Bronchial epithelial cell (primary cell): ENCODE data around the gene BCL7B. TPM values are rescaled to one million over a fixed set of nuclear protein-coding genes. Genes with fewer than 3 reads are reported as not detected.
"Not testable (repeated sequence)": the region's sequence is repeated elsewhere in the genome, so short reads cannot be mapped to it uniquely, and the experiment has no call there.

ENCODE experiments used
- DNase-seq: peaks from one replicate; pipeline ENCODE4 v3.0.0-alpha.2; 2010; ENCODE audit warnings: low read depth
- FAIRE-seq: peaks from 2 replicates; lab custom pipeline; 2011; peaks lifted over from hg19 to GRCh38; lab: Jason Lieb, UNC
- H3K27me3 ChIP-seq: 2 replicates; pipeline ENCODE4 v1.5.1; 2011; ENCODE audit warnings: low read length; ENCODE audit not compliant: control insufficient read depth, insufficient read depth
- H3K36me3 ChIP-seq: 2 replicates; pipeline ENCODE4 v1.5.1; 2011; ENCODE audit warnings: low read length; ENCODE audit not compliant: control insufficient read depth, insufficient read depth
- H3K4me3 ChIP-seq: 2 replicates; pipeline ENCODE4 v1.5.1; 2011; ENCODE audit warnings: mild to moderate bottlenecking, low read depth, low read length, control low read depth
- total RNA-seq: library from RNA; depleted of rRNA; stranded (reverse); fragments of >200 nt; gene quantifications from 2 replicates; pipeline ENCODE4 v1.2.1, GENCODE V29; 2014
- TF ChIP-seq, protein P1 (sequence below): IDR thresholded peaks from 2 replicates; pipeline ENCODE4 v1.5.1; 2011; ENCODE audit warnings: mild to moderate bottlenecking, moderate library complexity, low read length, control low read depth, inconsistent platforms; ENCODE audit not compliant: insufficient read depth, severe bottlenecking

BCL7B gene
- total RNA-seq, 1 donor from 2014 or later = 21.3 TPM

DNA sequence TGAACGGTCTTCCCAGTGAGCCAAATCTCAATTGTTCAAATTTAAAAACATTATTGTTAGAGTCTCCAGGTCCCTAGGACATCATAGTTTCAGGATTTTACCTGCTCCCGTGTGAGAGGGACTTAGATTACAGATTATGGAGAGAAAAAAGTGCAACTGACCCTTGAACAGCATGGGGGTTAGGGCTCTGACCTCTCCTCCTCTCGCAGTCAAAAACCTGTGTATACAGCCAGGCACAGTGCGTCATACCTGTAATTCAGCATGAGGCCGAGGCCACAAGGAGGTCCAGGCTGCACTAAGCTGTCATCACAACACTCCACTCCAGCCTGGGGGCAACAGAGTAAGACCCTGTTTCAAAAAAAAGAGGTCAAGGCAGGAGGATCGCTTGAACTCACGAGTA lies 60.9 kb downstream of the BCL7B start:
- Histone ChIP-seq H3K4me3 (no peak overlapping the region), H3K36me3 (peaks cover 18% of the 10 kb centered on the region), H3K27me3 (no peaks in the 10 kb centered on the region)
- DNase-seq (no peak), FAIRE-seq (no peak)
- TF ChIP-seq, protein P1, sequence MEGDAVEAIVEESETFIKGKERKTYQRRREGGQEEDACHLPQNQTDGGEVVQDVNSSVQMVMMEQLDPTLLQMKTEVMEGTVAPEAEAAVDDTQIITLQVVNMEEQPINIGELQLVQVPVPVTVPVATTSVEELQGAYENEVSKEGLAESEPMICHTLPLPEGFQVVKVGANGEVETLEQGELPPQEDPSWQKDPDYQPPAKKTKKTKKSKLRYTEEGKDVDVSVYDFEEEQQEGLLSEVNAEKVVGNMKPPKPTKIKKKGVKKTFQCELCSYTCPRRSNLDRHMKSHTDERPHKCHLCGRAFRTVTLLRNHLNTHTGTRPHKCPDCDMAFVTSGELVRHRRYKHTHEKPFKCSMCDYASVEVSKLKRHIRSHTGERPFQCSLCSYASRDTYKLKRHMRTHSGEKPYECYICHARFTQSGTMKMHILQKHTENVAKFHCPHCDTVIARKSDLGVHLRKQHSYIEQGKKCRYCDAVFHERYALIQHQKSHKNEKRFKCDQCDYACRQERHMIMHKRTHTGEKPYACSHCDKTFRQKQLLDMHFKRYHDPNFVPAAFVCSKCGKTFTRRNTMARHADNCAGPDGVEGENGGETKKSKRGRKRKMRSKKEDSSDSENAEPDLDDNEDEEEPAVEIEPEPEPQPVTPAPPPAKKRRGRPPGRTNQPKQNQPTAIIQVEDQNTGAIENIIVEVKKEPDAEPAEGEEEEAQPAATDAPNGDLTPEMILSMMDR = no peak

- not testable (repeated sequence) for H3K27me3 ChIP-seq, DNase-seq, FAIRE-seq, H3K4me3 ChIP-seq
- H3K36me3 ChIP-seq = peaks cover 17% of the 10 kb centered on the region
These were observed 62.0 kb downstream of the BCL7B start for GRCh38 chr7:73495507-73495906.

GRCh38 chr7:73489976-73490375 lies 67.5 kb downstream of the BCL7B start:
- Histone ChIP-seq H3K4me3 (no peak overlapping the region), H3K27me3 (no peaks in the 10 kb centered on the region), H3K36me3 (peaks cover 7% of the 10 kb centered on the region)
- FAIRE-seq = no peak
- TF ChIP-seq, protein P1 = no peak
- no peak for DNase-seq

- H3K27me3 ChIP-seq = no peaks in the 10 kb centered on the region
- no peak for FAIRE-seq
- H3K4me3 ChIP-seq = no peak overlapping the region
- DNase-seq = no peak
- H3K36me3 ChIP-seq = peaks cover 6% of the 10 kb centered on the region
- TF ChIP-seq, protein P1 = no peak
These were observed 70.0 kb downstream of the BCL7B start for GRCh38 chr7:73487486-73487885.

Other genes starting within 250 kb of the BCL7B start
- 39.3 and 50.0 TPM in 2 replicates for gene NSUN5, start 248.9 kb downstream of the BCL7B start, total RNA-seq
- not detected in 2 replicates for gene TRIM50, start 229.6 kb downstream of the BCL7B start, total RNA-seq
- gene FKBP6, start 229.5 kb downstream of the BCL7B start, total RNA-seq = not detected in 2 replicates
- 0.51 and 1.1 TPM in 2 replicates for gene FZD9, start 123.9 kb downstream of the BCL7B start, total RNA-seq
- gene BAZ1B, start 35.4 kb downstream of the BCL7B start, total RNA-seq = 42.4 and 55.8 TPM in 2 replicates
- gene TBL2, start 20.9 kb upstream of the BCL7B start, total RNA-seq = 63.4 and 78.7 TPM in 2 replicates
- under 0.01 TPM in 1 of 2 replicates, not detected in the other for gene MLXIPL, start 66.8 kb upstream of the BCL7B start, total RNA-seq
- gene VPS37D, start 110.1 kb upstream of the BCL7B start, total RNA-seq = 1.0 and 2.4 TPM in 2 replicates
- gene DNAJC30, start 125.8 kb upstream of the BCL7B start, total RNA-seq = 0.79 and 1.2 TPM in 2 replicates
- 97.9 and 104 TPM in 2 replicates for gene BUD23, start 125.9 kb upstream of the BCL7B start, total RNA-seq
- gene STX1A, start 162.0 kb upstream of the BCL7B start, total RNA-seq = 7.3 and 12.4 TPM in 2 replicates
- gene ABHD11, start 181.1 kb upstream of the BCL7B start, total RNA-seq = 6.5 and 7.1 TPM in 2 replicates
- gene CLDN3, start 212.6 kb upstream of the BCL7B start, total RNA-seq = not detected in 2 replicates